Neuronal stem cell (in vitro differentiated cells): ENCODE results near the gene PTCD2.

Source experiments
- DNase-seq: peaks from one replicate; pipeline ENCODE4 v3.0.0-alpha.2; 2013; ENCODE audit warnings: low spot score
- H2AFZ ChIP-seq: one replicate; pipeline ENCODE4 v1.6.1; 2013; ENCODE audit warnings: mild to moderate bottlenecking, low read length, inconsistent platforms
- H2AK5ac ChIP-seq: 2 replicates; pipeline ENCODE4 v1.6.1; 2013; ENCODE audit warnings: low read depth, mild to moderate bottlenecking, inconsistent platforms, low read length, moderate library complexity, mixed read lengths
- H2BK120ac ChIP-seq: 2 replicates; pipeline ENCODE4 v1.6.1; 2013; ENCODE audit warnings: low read depth, mild to moderate bottlenecking, inconsistent platforms, low read length, moderate library complexity, mixed read lengths
- H2BK12ac ChIP-seq: one replicate; pipeline ENCODE4 v1.6.1; 2013; ENCODE audit warnings: low read length, inconsistent platforms
- H2BK15ac ChIP-seq: 2 replicates; pipeline ENCODE4 v1.6.1; 2013; ENCODE audit warnings: mild to moderate bottlenecking, low read length, inconsistent platforms, mixed read lengths
- H2BK5ac ChIP-seq: one replicate; pipeline ENCODE4 v1.6.1; 2013; ENCODE audit warnings: inconsistent platforms, mild to moderate bottlenecking, low read length, moderate library complexity
- H3K14ac ChIP-seq: one replicate; pipeline ENCODE4 v1.6.1; 2013; ENCODE audit warnings: low read length, inconsistent platforms
- H3K18ac ChIP-seq: 2 replicates; pipeline ENCODE4 v1.6.1; 2013; ENCODE audit warnings: low read length, inconsistent platforms
- H3K23ac ChIP-seq: 2 replicates; pipeline ENCODE4 v1.6.1; 2013; ENCODE audit warnings: low read depth, mild to moderate bottlenecking, mixed read lengths, low read length, inconsistent platforms; ENCODE audit not compliant: poor library complexity
- H3K27ac ChIP-seq: replicated peaks from 3 replicates; pipeline ENCODE4 v1.5.1; 2013; ENCODE audit warnings: low read length, inconsistent platforms
- H3K27me3 ChIP-seq, 3 experiments: 2 replicates each; pipeline ENCODE4 v1.6.1; 2013; ENCODE audit warnings: low read length in 3 of 3, mild to moderate bottlenecking in 2 of 3, inconsistent platforms in 1 of 3, low read depth in 1 of 3, mixed read lengths in 1 of 3, moderate library complexity in 1 of 3; ENCODE audit not compliant: control insufficient read depth in 3 of 3, insufficient read depth in 3 of 3
- H3K36me3 ChIP-seq, 2 donors: replicated peaks in 1 of 2; 2 replicates each; pipeline ENCODE4 v1.6.1; 2013; ENCODE audit warnings: low read length in 2 of 2; ENCODE audit not compliant: control insufficient read depth in 2 of 2, insufficient read depth in 2 of 2
- H3K4ac ChIP-seq: 2 replicates; pipeline ENCODE4 v1.6.1; 2013; ENCODE audit warnings: inconsistent platforms, mild to moderate bottlenecking, low read length, moderate library complexity
- H3K4me1 ChIP-seq, 2 donors: 1 replicate in 1 of 2; 2 replicates in 1 of 2; pipeline ENCODE4 v1.6.1; 2013; ENCODE audit warnings: low read length in 2 of 2, low read depth in 1 of 2; ENCODE audit not compliant: control insufficient read depth in 2 of 2, insufficient read depth in 1 of 2
- H3K4me2 ChIP-seq: one replicate; pipeline ENCODE4 v1.6.1; 2013; ENCODE audit warnings: mild to moderate bottlenecking, low read length, inconsistent platforms; ENCODE audit not compliant: insufficient read depth, poor library complexity, severe bottlenecking
- H3K4me3 ChIP-seq, 2 donors: 2 replicates each; pipeline ENCODE4 v1.5.1; 2013; ENCODE audit warnings: low read length in 2 of 2, mild to moderate bottlenecking in 2 of 2, inconsistent platforms in 1 of 2, moderate library complexity in 1 of 2
- H3K79me1 ChIP-seq: one replicate; pipeline ENCODE4 v1.6.1; 2013; ENCODE audit warnings: low read depth, mild to moderate bottlenecking, inconsistent platforms, low read length, moderate library complexity
- H3K9ac ChIP-seq: one replicate; pipeline ENCODE4 v1.6.1; 2013; ENCODE audit warnings: mild to moderate bottlenecking, low read depth, low read length, inconsistent platforms; ENCODE audit not compliant: poor library complexity
- H3K9me3 ChIP-seq, 2 donors: replicated peaks in 1 of 2; 2 replicates each; pipeline versions ENCODE3 to v1.6.1; 2013; ENCODE audit warnings: low read length in 2 of 2, mild to moderate bottlenecking in 2 of 2, inconsistent platforms in 1 of 2, low read depth in 1 of 2, mixed read lengths in 1 of 2, moderate library complexity in 1 of 2; ENCODE audit not compliant: control insufficient read depth in 2 of 2, insufficient read depth in 1 of 2
- H4K8ac ChIP-seq: one replicate; pipeline ENCODE4 v1.6.1; 2013; ENCODE audit warnings: low read depth, mild to moderate bottlenecking, inconsistent platforms, low read length, moderate library complexity
- H4K91ac ChIP-seq: one replicate; pipeline ENCODE4 v1.6.1; 2013; ENCODE audit warnings: low read length, low read depth, mild to moderate bottlenecking, inconsistent platforms; ENCODE audit not compliant: poor library complexity
- WGBS, 2 donors: extraction: QIAGEN DNeasy Blood & Tissue Kit; methylation state at CpG; one replicate each; pipeline ENCODE4 v1.1.7; 2013; ENCODE audit warnings: missing lambda C conversion rate in 2 of 2, mixed read lengths in 1 of 2; ENCODE audit not compliant: insufficient read length in 2 of 2, insufficient replicate concordance in 1 of 2; ENCODE audit errors: extremely low coverage in 2 of 2; 5-methylcytosine and 5-hydroxymethylcytosine counted together

PTCD2 gene

DNA sequence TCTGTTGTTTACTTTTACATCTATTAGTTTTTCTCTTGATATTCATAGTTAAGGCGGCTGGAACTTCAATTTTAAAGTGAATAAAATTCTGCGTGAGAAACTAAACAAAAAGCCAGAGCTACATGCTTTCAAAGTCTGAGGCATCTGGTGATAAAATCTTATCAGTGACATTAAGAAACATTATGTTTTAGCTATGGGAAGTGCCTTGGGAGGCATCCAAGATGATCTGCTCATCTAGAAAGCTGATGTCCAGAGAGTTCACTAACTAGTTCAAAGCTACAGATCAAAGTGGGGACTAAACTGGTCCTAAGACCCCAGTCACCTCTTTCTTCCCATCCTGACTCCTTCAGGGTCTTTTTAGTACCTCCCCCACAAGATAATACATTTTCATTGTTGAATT is 37.3 kb upstream of the PTCD2 start:
- Histone ChIP-seq H3K27me3 (no peaks in the 10 kb centered on the region), H2AFZ (no peak overlapping the region), H4K91ac (no peak overlapping the region), H3K9ac (no peak overlapping the region), H3K18ac (no peak overlapping the region), H3K4me3 (no peak overlapping the region), H4K8ac (no peak overlapping the region), H2BK12ac (no peak overlapping the region), H3K79me1 (no peaks in the 10 kb centered on the region), H2AK5ac (no peak overlapping the region), H2BK120ac (no peak overlapping the region), H3K4ac (no peak overlapping the region), H3K9me3 (peaks cover 0 to 3% of the 10 kb centered on the region in 2 donors), H3K27ac (no peak overlapping the region), H3K4me2 (no peak overlapping the region), H2BK15ac (no peak overlapping the region), H3K14ac (no peak overlapping the region), H3K23ac (no peak overlapping the region), H2BK5ac (no peak overlapping the region), H3K4me1 (no peaks in the 10 kb centered on the region), H3K36me3 (peaks cover 1 to 39% of the 10 kb centered on the region in 2 donors)
- no CpG with 5 or more reads among the region's 2 CpGs for WGBS, 2 donors
- no peak for DNase-seq

DNA sequence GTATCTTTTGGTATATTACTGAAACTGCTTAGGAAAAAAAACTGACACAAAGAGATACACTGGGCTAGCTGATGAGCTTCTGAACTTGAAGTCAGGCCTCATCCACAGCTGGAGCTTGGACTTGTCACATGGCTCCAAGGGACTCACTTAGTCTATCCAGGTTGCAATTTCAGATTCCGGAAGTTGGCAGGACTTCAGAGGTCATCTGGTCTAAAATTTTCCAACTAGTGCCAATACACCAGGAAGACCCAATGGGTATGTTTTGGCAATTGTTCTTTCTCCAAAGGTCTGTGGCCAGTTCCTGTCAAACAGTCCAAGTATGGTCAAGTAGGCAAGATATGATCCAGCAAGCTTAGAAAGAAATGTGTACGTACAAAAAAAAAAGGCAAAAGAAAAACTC is 36.8 kb upstream of the PTCD2 start:
- H3K9me3 ChIP-seq = peaks cover 0 to 2% of the 10 kb centered on the region in 2 donors
- peaks cover 1 to 39% of the 10 kb centered on the region in 2 donors for H3K36me3 ChIP-seq
- H2BK15ac ChIP-seq = no peak overlapping the region
- H2AK5ac ChIP-seq = no peak overlapping the region
- H3K23ac ChIP-seq = no peak overlapping the region
- no peak overlapping the region for H2BK5ac ChIP-seq
- H3K4me2 ChIP-seq = no peak overlapping the region
- no peak overlapping the region for H2AFZ ChIP-seq
- no peak overlapping the region for H2BK120ac ChIP-seq
- H3K9ac ChIP-seq = no peak overlapping the region
- no peak overlapping the region for H3K14ac ChIP-seq
- no CpG with 5 or more reads among the region's 2 CpGs for WGBS, 2 donors
- no peak overlapping the region for H2BK12ac ChIP-seq
- no peak overlapping the region for H4K8ac ChIP-seq
- no peak overlapping the region for H3K4ac ChIP-seq
- H4K91ac ChIP-seq = no peak overlapping the region
- H3K79me1 ChIP-seq = no peaks in the 10 kb centered on the region
- H3K4me1 ChIP-seq = no peaks in the 10 kb centered on the region
- no peak for DNase-seq
- H3K18ac ChIP-seq = no peak overlapping the region
- H3K4me3 ChIP-seq = no peak overlapping the region
- H3K27me3 ChIP-seq = no peaks in the 10 kb centered on the region
- no peak overlapping the region for H3K27ac ChIP-seq

DNA sequence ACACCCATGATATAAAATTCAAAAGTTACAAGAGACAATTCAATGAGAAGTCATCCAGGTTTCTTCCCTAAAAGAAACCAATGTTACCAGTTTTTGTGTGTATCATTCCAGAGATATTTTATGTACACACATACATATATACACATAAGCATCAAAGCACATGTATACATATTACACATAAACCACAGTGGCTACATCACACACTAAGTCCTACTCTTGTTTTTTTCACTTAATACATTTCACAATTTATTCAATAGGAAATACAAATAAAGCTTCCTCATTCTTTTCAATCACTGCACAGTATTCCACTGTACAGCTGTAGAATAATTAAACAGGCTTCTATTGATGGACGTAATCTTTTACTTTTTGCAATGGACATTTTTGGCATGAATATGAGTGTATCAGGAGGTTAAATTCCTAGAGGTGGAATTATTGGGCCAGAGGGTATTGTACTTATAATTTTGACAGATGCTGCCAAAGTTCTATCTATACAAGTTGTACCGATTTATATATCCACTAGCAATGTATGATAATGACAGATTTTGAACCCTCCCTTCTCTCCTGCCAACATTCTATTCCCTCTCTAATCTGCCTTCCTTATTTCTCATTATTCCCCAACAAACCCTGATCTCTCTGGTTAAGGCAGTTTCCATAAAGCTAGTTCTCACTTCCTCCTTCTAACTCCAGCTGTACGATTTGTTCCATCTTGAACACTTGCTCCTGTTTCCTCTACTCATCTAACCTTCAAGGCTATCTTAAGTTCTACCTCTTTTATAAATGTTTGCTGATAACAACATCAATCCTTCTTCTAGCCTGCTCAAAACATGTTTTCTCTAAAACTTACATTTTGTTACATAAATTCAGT is 35.4 kb upstream of the PTCD2 start:
- no peak overlapping the region for H3K18ac ChIP-seq
- no peak overlapping the region for H3K23ac ChIP-seq
- no peak overlapping the region for H3K4ac ChIP-seq
- no CpG with 5 or more reads among the region's 3 CpGs for WGBS, 2 donors
- H3K4me3 ChIP-seq = no peak overlapping the region
- no peaks in the 10 kb centered on the region for H3K79me1 ChIP-seq
- no peak overlapping the region for H2AFZ ChIP-seq
- H4K8ac ChIP-seq = no peak overlapping the region
- no peak for DNase-seq
- H3K9me3 ChIP-seq = no peaks in the 10 kb centered on the region
- no peak overlapping the region for H3K14ac ChIP-seq
- H3K9ac ChIP-seq = no peak overlapping the region
- no peak overlapping the region for H2BK5ac ChIP-seq
- H3K36me3 ChIP-seq = peaks cover 3 to 40% of the 10 kb centered on the region in 2 donors
- no peak overlapping the region for H3K27ac ChIP-seq
- no peaks in the 10 kb centered on the region for H3K27me3 ChIP-seq
- no peak overlapping the region for H4K91ac ChIP-seq
- no peak overlapping the region for H2BK120ac ChIP-seq
- no peak overlapping the region for H3K4me2 ChIP-seq
- no peak overlapping the region for H2BK15ac ChIP-seq
- H2BK12ac ChIP-seq = no peak overlapping the region
- H3K4me1 ChIP-seq = no peaks in the 10 kb centered on the region
- H2AK5ac ChIP-seq = no peak overlapping the region

DNA sequence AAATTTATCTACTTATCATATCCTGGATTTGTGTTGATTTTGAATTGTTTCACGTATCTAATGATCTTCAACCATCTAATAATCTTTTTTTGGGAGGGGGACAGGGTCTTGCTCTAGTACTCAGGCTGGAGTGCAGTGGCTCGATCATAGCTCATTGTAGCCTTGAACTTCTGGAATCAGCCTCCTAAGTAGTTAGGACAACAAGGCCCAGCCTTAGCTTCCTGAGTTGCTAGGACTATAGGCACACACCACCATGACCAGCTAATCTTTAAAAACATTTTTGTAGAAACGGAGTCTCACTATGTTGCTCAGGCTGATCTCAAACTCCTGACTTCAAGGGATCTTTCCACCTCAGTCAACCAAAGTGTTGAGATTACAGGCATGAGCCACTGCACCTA is 34.8 kb upstream of the PTCD2 start:
- no peaks in the 10 kb centered on the region for H3K79me1 ChIP-seq
- H3K4me1 ChIP-seq = no peaks in the 10 kb centered on the region
- H3K27me3 ChIP-seq = no peaks in the 10 kb centered on the region
- no peak overlapping the region for H3K14ac ChIP-seq
- no peak overlapping the region for H2AK5ac ChIP-seq
- no peak overlapping the region for H3K4me3 ChIP-seq
- H2BK120ac ChIP-seq = no peak overlapping the region
- no peak overlapping the region for H3K9ac ChIP-seq
- H3K4me2 ChIP-seq = no peak overlapping the region
- H3K18ac ChIP-seq = no peak overlapping the region
- H3K9me3 ChIP-seq = no peaks in the 10 kb centered on the region
- H4K91ac ChIP-seq = no peak overlapping the region
- no peak overlapping the region for H2AFZ ChIP-seq
- H3K36me3 ChIP-seq = peaks cover 3 to 47% of the 10 kb centered on the region in 2 donors
- no peak overlapping the region for H3K23ac ChIP-seq
- no CpG with 5 or more reads among the region's 3 CpGs for WGBS, 2 donors
- DNase-seq = no peak
- no peak overlapping the region for H2BK5ac ChIP-seq
- H3K4ac ChIP-seq = no peak overlapping the region
- no peak overlapping the region for H4K8ac ChIP-seq
- H2BK12ac ChIP-seq = no peak overlapping the region
- no peak overlapping the region for H3K27ac ChIP-seq
- no peak overlapping the region for H2BK15ac ChIP-seq
